Bone marrow (tissue), 2 donors: ENCODE results near the gene C2CD2.

Source experiments
- DNase-seq, 2 donors: peaks; one replicate each; lab custom pipeline; 2025; lab: John Stamatoyannopoulos, UW

Gene C2CD2

DNA sequence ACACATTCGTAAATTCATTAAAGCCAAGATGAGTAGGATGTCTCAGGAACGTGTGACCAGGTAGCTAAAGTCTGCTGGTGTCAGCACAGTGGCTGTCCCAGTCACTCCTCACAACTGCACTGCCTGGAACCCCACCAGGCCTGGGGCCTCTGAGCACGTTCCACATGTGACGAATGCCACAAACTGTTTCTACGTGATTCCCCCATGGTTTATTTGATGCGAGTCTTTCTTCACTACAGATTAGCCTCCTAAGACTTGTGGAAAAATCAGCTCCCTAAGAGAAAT lies 107.8 kb downstream of the C2CD2 start:
- DNase-seq = no peak

DNA sequence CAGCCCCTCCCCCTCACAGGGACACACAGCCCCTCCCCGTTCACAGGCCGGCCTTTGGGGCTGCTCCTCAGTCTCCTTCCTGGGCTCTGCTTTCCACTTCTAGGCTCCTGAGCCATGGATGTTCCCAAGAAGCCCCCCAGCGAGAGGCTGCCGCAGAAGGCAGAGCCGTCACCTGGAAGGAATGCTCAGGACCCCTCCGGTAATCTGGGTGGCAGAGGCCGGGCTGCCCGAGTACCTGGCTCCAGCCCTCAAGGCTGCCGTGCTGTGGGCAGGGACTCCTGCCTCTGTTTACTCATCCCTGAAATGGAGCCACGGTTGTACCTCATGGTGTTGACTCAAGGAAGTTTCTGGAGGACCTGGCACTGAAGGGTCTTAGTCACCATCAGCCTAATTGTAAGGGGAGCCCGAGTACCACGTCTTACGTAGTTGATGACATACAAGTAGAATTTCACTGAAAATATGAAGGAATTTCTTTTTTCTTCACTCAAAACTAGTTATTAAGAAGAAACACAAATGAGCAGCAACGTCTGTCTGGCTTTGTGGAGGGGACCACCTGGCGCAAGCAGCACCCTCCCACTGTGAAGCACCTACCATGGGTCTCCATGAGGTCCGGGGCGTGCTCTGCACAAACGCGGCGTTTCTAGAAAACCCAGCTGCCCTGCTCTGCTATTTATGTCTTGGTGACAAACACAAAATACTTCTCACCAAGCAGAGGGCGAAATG lies 108.3 kb downstream of the C2CD2 start:
- DNase-seq = no peak

DNA sequence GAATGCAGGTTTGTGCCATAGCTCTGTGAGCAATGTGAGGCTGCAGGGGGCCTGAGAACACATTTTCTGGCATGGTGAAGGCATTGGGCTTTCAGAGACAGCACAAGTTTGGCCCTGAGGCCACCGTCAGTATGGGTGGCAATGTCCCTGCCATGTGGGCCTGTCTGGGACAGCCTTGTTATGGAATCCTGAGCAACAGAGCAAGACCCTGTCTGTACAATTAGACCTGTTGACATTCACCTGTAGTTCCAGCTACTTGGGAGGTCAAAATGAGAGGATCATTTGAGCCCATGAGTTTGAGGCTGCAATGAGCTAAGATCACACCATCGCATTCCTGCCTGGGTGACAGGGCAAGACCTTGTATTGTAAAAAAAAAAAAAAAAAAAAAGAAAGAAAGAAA lies 110.2 kb downstream of the C2CD2 start:
- DNase-seq = no peak

GRCh38 chr21:41840880-41841279 lies 112.9 kb downstream of the C2CD2 start:
- DNase-seq = no peak

GRCh38 chr21:41839387-41840000 lies 114.3 kb downstream of the C2CD2 start:
- no peak for DNase-seq

DNA sequence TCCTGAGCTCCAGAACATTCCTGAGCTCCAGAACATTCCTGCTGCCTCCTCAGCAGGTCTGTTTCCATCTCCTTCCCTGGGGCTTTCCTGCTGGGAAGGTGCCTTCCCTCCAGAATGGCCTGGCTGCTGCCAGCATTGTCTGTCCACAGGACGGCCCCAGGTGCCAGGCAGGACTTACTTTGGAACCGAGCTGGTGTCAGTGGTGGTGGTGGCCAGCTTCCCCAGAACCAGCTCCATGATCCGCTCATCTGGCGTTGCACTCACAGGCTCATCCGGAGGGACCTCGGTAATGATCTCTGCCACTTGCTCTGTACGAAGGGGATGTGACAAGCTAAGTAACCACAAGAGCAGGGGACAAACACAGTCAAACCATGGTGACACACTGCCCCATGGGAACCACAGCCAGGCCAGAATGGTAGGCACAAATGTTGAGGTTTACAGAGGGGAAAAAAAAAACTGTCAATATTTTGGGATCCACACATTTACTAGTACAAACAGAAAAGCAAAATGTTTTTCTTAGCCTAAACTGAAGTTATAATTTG lies 116.0 kb downstream of the C2CD2 start:
- DNase-seq = no peak

GRCh38 chr21:41836166-41837015 lies 117.4 kb downstream of the C2CD2 start:
- DNase-seq = no peak

DNA sequence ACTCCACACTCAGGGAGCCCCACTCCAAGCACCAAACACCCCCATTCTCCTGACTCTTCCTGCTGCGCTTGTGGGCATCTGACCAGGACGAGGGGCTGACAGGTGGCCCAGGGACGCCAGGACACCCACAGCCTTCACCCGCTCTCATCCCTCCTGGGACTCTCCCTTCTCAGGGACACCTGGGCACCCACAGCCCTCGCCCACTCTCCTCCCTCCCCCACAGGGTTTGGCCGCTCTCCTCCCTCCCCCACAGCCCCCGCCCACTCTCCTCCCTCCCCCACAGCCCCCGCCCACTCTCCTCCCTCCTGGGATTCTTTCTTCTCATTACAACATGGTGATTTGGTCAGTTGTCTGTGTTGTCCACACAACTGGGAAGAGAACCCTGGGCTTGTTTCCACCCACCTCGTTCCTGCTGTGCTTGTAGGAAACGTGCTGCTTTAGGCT lies 118.1 kb downstream of the C2CD2 start:
- DNase-seq = no peak
